ENCODE data around the gene FUCA2.
A peak's percentile ranks its signal among the peaks of the same experiment; 100 is the strongest.
"Not testable (repeated sequence)": the region's sequence is repeated elsewhere in the genome, so short reads cannot be mapped to it uniquely, and the experiment has no call there.

Gene FUCA2

DNA sequence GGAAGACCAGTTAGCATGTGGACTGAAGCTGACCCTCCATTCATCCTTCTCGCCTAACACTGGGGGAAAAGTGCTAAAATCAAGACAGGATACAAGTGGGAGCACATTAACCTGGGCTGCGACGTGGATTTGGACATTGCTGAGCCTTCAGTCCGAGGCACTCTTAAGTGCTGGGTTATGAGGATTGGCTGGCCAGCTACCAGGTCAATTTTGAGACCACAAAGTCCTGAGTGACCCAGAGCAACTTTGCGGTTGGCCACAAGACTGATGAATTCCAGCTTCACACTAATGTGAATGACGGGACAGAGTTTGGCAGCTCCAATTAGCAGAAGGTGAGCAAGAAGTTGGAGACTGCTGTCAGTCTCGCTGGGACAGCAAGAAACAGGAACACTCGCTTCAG is 20.7 kb downstream of the FUCA2 start:
- no peak for DNase-seq

DNA sequence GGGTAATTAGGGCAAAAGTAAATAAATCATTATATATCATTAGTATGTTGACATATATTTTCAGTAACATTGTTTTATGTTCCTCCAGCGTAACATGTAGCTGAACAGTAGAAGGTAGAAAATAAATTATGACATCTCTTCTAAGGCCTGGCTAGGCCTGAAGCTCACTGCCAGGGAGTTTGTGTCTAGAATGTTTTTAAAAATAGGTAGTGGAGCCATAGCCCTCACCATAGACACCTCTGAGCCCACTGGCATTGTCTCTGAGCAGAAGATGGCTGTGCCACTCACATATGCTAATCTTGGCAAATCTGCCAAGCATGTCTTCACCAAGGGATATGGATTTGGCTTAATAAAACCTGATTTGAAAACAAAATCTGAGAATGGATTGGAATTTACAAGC is 21.3 kb downstream of the FUCA2 start:
- no peak for DNase-seq

DNA sequence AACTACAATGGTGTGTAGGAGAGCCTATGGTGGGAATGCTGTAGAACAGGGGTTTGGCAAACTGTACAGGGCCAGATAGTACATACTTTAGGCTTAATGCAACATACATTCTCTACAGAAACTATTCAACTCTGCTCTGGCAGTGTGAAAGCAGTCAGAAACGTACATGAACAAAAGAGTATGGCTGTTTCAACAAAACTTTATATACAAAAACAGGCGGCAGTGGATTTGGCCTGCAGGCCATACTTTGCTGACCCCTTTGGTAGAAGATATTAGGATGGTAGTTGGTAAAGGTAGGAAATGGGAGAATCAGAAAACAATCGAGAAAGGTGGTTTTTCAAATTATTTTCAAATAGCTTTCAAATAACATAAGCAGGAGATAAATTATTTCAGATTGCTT is 24.8 kb downstream of the FUCA2 start:
- DNase-seq: no peak

DNA sequence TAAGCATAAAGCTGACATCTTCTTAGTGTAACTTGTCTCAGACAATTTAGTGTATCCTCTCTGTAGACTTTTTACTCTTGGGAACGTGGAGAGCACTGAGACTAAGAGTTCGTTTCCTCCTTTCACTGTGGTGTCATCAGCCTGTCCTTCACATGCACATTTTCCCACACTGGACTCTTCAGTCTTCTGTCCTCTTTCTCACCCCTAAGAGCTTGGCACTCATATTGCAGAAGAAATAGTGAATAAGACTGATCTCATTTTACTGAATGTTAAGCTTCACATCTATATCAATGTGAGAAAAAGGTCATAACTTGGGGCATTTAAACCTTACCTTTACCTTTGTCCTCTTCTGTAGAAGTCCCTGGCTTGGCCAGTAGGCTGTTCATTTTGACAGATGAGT is 25.6 kb downstream of the FUCA2 start:
- DNase-seq: no peak

DNA sequence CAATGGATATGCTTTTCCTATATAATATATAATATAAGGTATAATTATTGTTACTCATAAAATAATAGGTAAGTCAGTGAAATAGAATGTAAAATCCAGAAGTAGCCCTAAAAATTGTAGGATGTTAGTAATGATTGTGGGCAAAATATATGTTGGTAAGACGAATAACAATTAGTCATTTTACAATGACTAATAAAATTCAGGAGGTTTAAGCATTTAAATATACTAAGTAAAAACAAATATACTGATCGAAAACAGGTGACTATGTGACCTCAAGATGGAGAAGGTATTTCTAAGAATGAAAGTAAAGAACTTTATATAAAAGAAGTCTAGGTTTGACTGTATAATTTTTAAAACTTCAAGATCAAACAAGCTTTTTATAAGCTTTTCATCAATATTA is 28.9 kb downstream of the FUCA2 start:
- DNase-seq: no peak

DNA sequence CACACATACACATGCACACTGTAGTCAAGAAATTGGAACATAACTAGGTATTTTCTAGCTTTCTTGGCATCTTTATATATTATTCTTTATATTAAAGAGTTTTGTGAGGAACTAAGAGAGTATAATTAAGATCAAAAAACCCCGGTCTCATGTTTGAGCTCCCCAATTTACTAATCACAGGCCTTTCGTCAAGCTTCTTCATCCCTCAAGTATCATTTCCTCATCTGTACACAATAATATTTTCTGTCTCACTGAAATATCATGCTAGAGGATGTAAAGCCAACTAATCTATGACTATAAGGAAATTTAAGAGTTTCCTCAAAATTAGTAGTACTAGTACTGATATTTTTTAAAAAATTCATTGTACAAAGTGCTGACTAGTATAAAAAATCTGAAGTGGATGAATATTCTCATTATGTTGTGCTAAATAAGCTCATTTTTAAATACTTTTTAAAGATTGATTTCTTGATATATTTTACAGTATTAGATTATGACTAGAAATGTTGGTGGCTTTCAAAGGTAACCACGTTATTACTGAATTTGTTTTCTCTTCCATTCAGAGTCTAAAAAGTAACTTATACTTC is 32.9 kb downstream of the FUCA2 start:
- DNase-seq: no peak

- no peak for DNase-seq
Observed at GRCh38 chr6:143476545-143476944, 35.0 kb downstream of the FUCA2 start.

GRCh38 chr6:143471822-143472221 is 39.7 kb downstream of the FUCA2 start:
- no peak for DNase-seq

GRCh38 chr6:143468823-143469222 is 42.7 kb downstream of the FUCA2 start:
- DNase-seq: not testable (repeated sequence)

DNA sequence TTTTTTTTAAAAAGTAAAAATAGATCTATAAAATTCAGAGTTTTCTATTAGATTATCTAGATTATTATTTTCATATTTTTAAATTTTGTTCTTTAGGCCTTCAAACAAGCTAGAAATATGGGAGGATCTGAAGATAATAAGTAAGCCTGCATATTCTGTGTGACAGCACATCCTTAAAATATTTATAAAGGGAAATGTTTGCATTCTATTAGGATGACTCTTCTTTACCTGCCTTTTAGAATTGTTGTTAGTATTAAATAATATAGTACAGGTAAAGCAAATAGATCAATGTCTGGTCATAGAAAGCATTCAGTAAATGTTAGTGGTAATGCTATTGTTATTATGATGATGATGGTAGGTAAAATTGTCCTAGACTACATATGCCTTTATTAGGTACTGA is 43.5 kb downstream of the FUCA2 start:
- DNase-seq: no peak

GRCh38 chr6:143465546-143465945 is 46.0 kb downstream of the FUCA2 start:
- DNase-seq: no peak

GRCh38 chr6:143457563-143458359 is 53.8 kb downstream of the FUCA2 start:
- DNase-seq: no peak

DNA sequence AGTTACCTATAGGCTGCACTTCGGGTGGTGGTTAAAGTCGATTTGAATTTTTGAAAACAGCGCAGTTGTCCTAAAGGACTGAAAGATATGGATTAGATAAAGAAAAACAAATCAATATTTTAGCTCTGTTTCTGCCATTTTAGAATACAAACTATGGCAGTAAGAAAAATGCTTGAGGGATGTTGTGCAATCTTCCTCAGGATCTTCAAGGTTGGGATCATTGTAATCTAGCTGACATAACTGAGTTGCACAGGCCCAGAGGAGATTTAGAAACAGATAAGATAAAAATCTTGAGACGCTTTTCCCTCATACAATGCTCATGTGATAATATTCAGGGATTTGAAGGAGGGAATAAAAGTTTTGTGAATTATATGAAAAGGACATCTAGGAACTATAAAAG is 60.0 kb downstream of the FUCA2 start:
- DNase-seq: no peak

DNA sequence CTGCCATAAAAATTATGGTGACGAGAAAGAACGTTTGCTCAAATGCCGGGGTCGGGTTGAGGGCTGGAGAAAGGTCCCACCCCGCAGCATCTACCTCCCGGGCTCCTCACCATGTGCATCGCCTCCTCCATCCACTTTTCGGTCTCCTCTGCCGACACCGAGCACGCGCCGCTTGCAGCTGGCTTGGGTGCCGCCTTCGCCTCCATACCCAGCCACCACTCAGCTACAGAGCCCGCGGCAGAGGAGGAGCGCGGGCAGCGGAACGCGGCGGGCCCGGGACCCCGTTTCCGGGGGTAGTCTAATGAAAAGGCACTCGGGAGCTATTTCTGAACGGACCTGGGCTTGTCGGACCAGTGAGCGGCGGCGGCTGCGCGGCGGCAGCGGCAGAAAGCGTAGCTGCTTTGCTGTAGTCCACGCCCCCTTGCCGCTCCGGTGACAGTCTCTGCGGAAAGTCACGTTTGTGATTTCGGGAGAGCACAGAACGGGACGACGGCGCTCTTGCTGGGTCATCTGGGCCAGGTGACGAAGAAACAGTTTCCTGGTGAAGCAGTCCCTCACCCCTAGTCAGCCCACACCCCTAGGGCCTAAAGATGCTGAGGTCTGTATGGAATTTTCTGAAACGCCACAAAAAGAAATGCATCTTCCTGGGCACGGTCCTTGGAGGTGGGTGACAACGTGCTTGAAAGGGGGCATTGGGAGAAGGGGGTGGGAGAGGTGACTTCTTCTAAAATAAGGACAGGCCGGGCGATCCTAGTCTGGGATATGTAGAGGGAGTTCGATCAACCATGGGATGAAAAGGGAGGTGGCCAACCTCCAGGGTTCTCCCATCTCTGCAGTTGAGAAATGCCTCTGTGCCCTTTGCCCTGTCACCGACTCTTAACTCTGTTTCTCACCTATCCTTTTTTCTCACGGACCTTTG is 60.8 kb downstream of the FUCA2 start, which contains the start of the genes ADAT2 and PEX3:
ADAT2 (minus strand) TSS at position 243 of the 919 bp plus-strand sequence; CDS start at position 206, 37 bp downstream.
PEX3 (plus strand) TSS at position 353 of the 919 bp plus-strand sequence; CDS start at position 591, 238 bp downstream.
- peak; percentile 77 for DNase-seq

DNA sequence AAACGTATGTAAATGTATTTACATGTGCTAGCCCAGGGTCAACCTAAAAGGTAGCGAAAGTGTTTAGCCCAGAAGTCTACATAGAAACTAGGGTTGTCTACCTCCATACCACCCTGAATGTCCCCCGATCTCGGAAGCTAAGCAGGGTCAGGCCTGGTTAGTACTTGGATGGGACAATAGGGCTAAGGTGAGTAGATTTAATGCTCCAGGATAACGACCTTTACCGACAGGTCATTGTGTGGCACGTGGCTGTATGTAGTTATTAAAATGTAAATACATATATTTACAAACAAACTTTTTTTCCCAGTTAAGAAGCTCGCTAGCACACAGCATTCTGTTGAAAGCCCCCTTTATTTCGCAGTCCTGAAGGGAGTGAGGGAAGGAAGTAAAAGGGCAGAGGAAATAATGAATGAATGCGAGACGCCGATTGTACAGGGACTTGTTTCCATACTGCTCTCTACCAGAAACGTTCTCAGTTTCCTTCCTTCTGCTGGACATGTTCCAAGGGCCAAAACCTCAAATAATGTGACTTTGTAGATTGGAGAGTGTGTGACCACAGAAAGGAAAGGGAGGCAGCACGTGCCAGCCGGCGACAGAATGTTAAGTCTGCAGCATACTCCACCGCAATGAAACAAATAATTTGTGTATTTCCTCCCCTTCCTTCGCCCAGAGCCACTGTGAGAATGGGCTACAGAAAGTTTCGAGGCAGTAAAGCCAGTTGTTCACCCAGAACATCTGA is 61.6 kb downstream of the FUCA2 start:
- no peak for DNase-seq

DNA sequence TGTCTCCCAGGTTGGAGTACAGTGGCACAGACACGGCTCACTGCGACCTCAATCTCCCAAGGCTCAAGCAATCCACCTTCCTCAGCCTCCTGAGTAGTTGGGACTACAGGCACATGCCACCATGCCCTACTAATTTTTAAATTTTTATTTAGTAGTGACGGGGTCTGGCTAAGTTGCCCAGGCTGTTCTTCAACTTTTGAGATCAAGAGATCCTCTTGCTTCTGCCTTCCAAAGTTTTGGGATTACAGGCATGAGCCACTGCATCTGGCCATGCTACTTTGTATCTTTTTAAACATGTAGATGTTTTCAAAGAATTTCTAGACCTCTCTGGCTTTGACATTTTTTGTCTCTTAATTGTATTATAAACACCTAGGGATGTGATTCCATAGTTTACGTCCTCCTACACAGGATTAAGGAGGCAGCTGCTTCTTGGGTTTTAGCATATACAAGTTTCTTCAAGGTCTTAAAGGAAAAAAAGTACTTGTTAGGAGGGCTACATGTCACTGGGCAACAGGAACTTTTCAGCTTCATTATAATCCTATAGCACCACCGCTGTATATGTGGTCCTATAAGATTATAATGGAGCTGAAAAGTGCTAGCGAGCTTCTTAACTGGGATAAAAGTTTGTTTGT is 62.3 kb downstream of the FUCA2 start:
- DNase-seq: no peak

DNA sequence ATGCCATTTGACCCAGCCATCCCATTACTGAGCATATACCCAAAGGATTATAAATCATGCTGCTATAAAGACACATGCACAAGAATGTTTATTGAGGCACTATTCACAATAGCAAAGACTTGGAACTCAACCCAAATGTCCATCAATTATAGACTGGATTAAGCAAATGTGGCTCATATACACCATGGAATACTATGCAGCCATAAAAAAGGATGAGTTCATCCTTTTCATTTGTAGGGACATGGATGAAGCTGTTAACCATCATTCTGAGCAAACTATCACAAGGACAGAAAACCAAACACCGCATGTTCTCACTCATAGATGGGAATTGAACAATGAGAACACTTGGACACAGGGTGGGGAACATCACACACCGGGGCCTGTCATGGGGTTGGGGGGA is 63.7 kb downstream of the FUCA2 start:
- not testable (repeated sequence) for DNase-seq
